Stimulated activated CD4-positive, alpha-beta T cell treated with anti-CD3 and anti-CD28 coated beads, Interleukin-1b, Interleukin-23, amount 100 ng/mL, for 24 hours (primary cell): ENCODE results near the gene SMIM35.
"Not testable (repeated sequence)": the region's sequence is repeated elsewhere in the genome, so short reads cannot be mapped to it uniquely, and the experiment has no call there.

Experiments
- DNase-seq, 4 experiments: peaks; one replicate each; pipeline ENCODE4 v3.0.0-alpha.2; 2020; ENCODE audit warnings: low read depth in 4 of 4, low spot score in 1 of 4

SMIM35 gene

DNA sequence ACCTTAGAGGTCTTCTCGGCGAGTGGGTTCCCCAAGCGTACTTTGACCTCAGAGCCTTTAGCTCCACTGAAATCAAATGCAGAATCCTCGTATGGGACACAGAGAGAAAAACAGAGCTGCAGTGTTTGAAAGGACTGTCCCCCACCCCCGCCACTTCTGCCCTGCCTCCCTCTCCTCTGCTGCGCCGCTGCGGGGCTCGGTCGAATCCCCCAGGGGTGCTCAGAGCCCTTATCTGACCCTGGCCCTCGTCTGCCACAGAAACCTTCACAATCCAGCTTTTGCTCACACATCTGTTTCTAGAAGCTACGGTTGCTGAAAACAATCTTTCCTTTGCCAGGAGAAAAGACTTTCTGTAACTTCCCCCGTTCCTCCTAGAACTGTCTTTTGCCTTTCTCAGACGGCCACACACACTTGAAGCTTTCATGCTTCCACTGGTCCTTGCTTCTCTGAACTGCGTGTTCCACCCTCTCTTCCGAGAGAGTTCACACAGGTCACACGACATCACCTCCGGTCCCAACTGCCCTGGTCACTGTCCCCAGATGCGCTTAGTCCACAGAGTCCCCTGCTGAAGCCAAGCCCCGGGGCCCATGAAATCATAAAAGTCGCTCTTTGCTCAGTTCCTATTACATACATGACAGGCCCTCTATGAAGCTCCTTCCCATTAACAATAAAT lies 3.7 kb downstream of the SMIM35 start:
- no peak for DNase-seq

DNA sequence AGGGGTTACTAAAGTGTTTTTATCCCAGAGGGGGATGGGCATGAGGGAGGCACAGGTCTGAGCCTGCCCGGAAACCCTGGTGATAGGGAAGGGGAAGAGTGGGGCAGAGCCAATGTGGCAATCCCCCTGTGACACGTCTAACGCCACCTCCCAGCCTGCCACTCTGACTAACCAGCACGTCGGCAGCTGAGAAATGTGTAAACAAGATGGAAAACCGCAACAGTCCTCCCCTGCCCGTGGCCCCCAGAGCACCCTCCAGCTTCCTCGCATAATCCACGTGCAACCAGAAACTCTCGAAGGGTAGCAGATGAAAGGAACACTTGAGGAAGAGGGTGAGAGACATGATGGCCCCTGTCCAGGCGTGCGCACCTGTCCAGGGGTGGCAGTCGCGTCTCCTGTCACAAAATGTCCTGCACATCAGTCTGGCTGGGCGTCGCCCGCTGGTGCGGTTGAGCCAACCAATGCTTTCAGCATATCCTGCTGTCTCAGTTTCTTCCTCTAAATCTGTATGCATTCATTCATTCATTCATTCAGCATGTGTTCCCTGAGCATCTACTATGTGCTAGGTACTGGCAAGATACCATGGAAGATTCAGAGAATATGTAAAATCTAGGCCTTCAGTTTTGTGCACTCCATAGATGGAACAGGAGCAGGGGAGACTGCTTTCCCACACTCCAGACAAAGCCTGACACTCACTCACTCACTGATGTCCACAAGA lies 5.4 kb downstream of the SMIM35 start:
- DNase-seq: no peak

DNA sequence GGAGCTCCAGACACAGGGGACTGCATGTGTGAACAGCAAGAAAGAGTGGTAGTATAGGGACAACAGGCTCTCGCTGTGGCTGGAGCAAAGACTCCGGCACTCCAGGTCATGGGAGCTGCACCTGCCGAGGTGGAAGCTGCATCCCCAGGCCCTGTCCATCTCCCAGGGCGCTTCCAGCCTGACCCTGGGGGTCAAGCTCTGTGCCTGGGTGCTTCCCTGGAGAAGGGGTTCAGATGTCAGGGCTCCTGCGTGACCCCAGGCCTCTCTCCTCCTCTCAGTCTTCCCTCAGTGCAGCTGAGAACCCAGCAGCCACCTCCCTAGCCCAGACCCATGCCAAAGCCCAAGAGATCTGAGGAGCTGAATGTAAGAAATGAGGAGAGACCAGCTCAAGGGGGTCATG lies 6.5 kb downstream of the SMIM35 start:
- no peak for DNase-seq

DNA sequence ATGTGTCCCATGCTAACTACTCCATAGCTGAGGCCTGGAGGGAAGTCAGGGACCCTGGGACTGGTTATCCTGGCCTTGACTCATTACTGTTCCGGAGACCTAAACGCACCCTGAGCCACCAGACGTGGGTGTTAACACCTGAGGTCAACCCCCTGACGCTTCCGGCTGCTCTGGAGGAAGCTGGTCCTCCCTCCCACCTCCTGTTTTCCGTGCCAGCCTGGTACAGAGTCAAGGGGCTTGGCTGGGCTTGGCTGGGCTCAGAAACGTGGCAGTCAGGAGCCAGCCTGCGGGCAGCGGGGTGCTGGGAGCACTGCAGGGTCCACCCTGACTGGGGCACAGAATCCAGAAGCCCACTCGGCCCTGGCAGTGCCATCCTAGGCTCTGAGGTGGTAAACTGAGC lies 7.3 kb downstream of the SMIM35 start:
- DNase-seq: no peak

DNA sequence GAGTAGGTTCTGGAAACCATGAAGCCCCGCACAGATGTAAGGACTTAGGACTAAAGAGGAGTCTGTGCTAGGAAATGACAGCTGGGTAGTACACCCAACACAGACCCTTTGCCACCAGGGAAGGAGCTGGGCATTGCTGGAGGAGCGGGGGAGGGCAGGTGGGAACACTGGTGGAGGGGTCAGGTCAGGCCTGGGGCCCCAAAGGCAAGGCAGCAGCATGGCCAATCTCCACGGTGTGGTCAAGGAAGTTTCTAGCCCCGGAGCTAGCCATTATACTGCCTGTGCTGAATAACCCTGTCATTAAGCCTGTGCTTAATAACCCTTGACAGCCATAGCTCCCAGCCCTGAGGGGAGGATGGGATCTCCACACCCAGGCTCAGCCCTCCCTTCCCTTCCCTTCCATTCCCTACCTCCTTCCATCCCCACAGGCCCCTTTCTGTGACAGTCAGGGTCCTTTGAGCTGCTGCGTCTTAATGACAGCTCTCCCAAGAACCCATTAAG lies 7.8 kb downstream of the SMIM35 start:
- no peak for DNase-seq

DNA sequence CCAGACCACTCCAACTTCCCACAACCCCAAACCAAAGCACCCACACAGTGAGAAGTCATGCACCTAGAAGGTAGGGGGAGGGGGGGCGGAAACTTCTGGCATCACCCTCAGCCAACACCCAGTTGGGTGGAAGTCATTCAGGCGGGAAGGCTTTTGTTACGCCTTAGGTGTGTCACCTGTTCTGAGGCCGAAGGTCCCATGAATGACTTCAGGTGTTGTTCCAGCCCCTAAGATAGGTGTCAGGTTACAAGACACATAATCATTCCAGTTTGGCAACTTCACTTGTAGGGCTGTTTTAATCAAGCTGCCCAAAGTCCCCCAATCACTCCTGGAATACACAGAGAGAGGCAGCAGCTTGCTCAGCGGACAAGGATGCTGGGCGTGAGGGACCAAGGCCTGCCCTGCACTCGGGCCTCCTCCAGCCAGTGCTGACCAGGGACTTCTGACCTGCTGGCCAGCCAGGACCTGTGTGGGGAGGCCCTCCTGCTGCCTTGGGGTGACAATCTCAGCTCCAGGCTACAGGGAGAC lies 9.9 kb downstream of the SMIM35 start, which contains the start of gene TMPRSS4:
TSS of gene TMPRSS4 (plus strand) at position 325 of the 528 bp plus-strand sequence. CDS start 225 bp downstream, outside the sequence.
- no peak for DNase-seq

DNA sequence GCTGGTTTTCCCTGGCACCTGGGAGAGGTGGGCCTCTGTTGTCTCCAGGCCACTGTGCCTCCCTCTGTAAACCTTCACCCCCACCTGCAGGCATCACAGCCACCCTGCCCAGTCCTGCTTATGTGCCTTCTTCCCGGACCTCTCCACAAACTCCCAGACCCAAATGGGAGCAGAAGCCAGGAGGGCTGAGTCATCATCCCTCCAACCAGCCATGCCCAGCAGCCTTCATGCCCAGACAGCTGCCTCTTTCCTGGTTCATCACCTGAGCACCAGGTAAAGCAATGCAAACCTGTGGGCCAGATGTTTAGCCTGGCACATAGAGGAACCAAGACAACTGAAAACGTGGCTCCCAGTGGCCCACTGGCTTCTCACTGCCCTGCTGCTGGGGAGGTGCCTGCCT lies 12.0 kb downstream of the SMIM35 start:
- DNase-seq: no peak

DNA sequence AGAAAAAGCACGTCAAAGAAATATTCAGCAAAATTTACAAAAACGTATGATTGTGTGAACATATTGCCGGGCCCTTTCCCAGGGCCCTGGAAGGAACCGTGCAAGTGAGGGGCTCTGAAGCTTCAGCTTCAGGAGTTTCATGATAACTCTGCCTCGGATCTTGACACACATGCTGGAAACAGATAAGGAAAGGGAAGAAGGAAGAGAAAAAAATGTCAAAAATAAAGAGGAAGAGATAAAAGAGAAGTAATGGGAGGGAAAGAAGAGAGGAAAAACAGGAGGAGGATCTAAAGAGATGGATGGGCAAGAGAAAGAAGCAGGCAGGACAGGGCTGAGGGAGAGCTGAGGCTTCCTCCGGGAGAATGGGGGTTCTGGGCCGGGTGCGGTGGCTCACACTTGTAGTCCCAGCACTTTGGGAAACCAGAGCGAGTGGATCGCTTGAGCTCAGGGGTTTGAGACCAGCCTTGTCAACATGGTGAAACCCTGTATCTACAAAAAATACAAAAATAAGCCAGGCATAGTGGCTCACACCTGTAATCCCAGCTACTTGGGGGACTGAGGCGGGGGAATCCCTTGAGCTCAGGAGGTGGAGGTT lies 12.6 kb downstream of the SMIM35 start:
- DNase-seq: no peak

DNA sequence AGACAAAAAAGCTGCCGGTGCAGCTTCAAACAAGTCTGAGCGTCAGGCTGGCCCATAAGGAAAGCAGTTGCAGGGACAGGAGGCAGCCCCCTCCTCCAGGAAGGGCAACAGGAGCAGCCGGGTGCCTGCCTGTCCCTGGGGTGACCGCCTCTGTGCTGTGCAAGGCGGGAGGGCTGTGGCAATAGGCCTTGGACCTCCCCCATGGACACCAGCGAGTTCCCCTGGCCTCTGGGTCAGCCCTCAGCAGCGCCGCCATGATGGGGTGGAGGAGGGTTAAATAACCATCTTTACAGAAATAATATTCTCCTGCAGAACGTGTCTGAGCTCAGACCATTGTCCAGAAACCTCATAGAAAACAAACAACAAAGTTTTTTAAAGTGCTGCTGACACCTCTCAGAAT lies 13.2 kb downstream of the SMIM35 start:
- DNase-seq: no peak

DNA sequence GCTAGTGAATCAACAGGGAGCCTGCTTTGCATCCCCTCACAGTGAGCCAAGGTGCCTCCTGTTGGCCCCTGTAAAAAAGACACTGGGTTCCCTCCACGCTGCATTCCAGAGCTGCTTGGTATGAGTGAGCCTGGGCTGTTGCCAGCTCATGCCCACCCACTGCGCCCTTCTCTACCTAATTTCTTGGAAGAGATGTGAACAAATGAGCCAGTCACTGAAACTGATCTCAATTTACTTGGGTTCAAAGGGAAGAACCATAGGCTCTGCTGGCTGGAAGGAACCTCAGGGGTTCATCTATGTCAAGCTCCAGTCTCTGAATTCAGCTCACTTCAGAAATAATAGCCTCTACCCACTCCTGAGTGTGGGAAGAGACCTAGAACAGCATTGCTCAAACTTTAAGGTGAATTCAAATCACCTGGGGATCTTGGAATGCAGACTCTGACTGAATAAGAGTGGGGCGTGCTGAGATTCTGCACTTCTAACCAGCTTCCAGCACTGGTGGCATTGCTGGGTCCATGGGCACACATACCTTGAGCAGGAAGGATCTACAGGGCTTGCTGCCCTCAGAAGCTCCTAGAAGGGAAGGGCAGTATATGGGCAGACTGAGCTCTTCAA lies 15.2 kb downstream of the SMIM35 start:
- no peak for DNase-seq

DNA sequence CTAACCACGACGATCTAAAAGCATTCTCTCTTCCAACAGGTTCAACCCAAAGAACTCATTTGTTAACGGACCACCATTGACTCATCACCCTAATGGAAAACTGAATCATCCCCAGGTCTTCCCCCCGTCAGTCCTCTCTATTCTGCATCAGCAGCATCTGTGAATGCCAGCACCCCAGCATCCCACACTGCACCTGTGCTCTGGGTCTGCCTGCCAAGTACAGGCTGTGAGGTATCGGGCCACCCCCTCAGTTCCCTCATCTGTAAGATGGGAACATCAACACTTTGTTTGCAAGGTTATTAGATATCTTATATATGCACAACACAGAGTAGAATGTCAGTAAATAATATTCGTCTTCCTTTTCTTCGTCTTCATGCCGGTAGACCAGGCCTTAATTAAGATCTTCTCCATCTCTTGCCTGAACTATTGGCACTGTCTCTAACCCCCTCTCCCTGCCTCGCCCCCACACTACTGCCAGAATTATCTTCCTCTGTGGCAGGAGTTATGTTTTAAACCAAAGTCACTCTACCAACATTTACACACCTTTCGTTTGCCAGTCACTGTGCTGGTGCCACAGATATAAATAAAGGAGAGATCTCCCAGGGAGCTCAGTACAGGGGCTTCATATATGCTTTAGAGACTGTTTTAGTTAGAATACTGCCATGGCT lies 17.7 kb downstream of the SMIM35 start:
- no peak for DNase-seq

DNA sequence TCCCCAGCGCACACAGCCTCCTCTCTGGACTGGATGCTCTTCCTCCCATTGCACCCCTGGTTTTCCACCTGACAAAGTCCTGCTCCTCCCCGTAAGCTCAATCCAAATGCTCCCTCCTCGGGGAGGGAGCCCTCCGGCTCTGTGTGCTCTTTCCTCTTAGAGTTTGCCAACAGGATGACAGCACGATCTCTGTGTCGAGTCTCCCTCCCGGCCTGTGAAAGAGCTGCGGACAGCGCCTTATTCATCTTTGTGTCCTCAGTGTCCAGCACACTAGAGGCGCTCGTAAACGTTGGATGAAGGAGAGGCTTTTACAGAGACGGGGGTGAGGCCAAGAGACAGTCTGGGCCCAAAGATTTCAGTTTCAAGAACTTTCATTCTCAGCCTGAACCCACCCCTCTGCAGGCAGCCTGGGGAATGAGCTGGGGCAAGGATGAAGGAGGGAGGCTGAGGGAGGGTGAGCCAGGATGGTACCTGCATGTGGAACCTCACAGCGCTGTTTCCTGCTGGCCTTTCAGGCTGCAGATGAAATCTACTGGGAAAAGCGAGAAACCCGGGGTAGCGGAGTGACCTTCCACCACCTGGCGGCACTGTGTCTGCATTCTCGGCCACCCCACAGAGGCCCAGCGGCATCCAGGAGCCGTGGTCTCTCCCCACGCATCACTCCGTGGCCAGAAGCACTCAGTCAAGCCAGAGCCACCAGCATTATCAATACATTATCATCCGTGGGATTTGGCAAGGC lies 18.4 kb downstream of the SMIM35 start:
- DNase-seq: no peak

DNA sequence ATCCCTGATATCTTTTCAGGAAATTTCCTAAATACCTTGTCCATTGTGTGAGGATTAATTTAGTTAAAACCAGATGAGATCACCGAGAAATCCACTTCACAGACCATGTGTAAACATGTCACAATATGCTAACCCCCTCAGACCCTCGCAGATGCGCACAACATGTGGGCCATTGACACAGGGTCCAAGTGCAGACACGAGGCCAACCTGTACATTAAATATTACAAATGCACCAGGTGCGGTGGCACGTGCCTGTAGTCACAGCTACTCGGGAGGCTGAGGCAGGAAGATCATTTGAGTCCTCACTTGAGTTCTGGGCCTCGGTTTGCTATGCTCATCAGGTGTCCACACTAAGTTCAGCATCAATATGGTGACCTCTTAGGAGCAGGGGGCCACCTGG lies 19.8 kb downstream of the SMIM35 start:
- no peak for DNase-seq

DNA sequence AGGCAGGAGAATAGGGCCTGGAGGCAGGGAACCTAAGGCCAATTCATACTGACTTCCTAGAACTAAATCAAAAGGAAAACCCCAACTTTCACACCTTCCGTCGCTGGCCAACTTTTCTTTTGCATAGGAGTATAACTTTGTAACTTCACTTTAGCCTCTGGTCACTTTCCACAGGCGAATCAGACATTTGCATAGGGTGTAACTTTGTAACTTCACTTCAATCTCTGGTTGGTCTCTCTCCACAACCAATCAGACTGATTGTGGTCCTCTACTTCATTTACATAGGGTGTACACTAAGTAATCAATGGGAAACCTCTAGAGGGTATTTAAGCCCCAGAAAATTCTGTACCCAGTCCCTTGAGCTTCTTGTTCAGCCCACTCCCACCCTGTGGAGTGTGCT lies 21.4 kb downstream of the SMIM35 start:
- no peak for DNase-seq

DNA sequence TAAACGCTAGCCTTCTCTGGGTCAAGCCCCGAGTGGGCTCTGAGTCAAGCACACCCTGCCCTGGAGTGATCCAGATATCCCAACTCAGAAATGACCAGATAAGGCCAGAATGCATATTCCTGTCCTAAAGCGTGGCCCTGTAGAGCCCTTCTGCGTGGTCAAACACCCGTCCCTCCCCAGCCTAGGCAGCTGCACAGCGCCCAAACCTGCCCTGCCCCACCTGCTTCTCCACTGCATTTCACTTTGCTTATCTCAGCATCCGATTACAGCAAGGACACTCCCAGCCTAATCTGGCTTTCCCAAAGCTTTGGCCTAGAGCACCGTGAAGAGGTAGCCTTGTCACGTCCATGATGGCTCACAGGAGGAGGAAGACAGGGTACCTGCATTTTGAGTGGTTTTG lies 21.8 kb downstream of the SMIM35 start:
- DNase-seq: no peak

DNA sequence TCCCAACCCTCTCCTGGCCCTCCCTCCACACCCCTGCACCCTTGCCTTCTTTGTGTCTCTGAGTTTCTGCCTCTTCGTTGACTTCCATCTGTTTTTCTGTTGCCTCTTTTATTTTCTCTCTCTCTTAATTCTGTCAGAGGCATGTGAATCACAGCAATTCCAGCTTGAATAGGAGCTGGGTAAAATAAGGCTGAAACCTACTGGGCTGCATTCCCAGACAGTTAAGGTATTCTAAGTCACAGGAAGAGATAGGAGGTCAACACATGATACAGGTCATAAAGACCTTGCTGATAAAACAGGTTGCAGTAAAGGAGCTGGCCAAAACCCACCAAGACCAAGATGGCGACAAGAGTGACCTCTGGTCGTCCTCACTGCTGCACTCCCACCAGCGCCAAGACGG lies 24.1 kb downstream of the SMIM35 start:
- not testable (repeated sequence) for DNase-seq

DNA sequence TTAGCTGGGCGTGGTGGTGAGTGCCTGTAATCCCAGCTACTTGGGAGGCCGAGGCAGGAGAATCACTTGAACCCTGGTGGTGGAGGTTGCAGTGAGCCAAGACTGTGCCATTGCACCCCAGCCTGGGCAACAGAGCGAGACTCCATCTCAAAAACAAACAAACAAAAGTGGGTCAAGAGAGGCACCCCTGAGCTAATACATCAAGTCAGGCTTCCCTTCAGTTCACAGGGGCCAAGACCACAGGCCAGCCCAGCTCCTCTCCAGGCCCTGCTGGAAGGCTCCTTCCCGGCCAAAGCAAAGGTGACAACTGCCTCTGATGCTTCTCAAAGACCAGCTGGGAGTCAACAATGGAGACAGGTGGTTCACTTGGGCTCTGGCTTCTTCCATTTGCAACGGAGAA lies 24.6 kb downstream of the SMIM35 start:
- DNase-seq: not testable (repeated sequence)

DNA sequence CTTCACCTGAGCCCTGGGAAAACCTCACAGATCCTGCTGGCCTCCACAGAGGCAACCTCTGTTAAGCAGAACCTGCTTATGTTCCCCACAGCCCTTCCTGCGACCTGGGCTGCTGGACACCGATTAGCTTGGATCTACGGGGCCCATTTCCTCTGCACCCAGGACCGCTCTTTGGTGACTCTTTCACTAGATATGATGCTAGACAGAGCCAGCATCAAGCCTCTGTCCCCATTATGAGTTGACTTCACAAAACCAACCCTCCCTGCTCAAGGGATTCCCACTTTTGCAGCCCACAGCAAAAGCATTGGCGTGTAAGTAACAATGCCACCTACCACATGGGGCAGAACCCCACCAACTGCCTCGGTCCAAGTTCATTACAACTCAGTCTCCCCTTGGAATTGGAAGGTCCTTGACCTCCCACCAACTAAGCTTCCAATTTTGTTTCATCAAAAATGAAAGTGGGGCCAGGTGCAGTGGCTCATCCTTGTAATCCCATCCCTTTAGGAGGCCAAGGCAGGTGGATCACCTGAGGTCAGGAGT lies 25.1 kb downstream of the SMIM35 start:
- DNase-seq: no peak

DNA sequence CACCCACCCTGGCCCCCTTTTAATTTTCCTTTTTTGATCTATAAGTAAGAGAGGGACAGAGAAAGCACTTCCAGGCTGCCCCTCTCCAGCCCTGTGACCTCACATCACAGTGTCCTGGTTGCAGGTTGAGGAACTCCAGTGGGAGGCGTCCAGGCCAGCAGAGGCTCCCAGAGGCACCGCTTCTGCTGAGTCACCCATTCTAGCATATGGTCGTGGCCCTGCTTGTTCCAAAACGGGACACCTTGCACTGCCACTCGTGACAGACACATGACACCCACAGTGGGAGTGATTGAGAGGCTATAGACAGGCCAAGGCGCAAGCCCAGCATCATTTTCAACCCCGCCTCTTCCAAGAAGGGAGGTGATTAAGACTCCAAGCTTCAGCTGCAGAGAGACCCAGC lies 25.9 kb downstream of the SMIM35 start:
- no peak for DNase-seq

DNA sequence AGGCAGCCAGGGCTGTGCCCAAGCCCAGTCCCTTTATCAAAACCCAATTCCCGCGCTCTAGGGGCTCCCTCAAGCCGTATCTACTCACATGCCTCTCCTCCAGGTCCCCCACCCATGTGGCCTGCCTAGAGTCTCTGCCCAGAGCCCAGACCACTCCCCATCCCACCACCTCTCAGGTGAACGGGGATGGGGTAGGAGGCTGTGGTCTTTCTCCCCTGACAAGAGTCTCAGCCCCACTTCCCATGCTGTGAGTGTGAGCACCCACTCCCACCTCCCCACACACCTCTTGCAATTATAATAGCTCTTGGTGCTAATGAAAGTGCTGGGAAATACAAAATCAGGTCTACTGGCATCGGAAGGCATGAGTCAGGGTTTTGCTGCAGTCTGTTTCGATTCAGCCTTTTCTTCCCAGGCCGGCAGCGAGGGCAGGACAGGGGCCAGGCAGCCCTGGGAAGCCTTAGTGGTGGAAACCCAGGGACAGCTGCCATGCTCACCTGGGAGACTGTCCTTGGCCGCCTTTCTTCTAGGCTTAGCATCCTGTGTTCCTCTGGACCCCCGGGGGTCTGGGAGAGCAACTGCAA lies 26.6 kb downstream of the SMIM35 start:
- no peak for DNase-seq
